Measurements from ENCODE around the gene NDUFAF2. TPM values are rescaled to one million over a fixed set of nuclear protein-coding genes. Genes with fewer than 3 reads are reported as not detected.

Gene NDUFAF2
- polyA plus RNA-seq, 1 experiment, result 42.0 TPM

DNA sequence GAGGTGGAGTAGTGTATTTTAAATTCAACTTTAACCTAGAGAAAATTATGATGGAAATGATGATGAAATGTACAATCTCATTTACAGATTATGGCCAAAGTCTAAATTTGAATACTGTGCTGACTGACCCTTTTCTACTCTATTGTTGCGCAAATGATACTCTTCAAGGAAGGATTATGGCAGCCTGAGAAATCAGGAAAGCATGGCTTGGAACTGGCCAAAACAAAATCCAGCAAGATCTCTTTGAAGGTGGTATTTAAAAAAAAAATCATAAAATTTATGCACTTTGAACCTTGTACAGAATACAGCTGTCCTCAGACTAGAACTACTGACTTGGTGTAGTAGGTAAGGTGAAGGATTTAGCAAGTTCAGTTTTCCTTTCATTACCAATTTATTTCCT is 105.3 kb downstream of the NDUFAF2 start:
- H3K9me3 ChIP-seq (ENCODE audit: control insufficient read depth, insufficient read depth, low read length), result no peaks in the 10 kb centered on the region
- TF ChIP-seq, protein P1, sequence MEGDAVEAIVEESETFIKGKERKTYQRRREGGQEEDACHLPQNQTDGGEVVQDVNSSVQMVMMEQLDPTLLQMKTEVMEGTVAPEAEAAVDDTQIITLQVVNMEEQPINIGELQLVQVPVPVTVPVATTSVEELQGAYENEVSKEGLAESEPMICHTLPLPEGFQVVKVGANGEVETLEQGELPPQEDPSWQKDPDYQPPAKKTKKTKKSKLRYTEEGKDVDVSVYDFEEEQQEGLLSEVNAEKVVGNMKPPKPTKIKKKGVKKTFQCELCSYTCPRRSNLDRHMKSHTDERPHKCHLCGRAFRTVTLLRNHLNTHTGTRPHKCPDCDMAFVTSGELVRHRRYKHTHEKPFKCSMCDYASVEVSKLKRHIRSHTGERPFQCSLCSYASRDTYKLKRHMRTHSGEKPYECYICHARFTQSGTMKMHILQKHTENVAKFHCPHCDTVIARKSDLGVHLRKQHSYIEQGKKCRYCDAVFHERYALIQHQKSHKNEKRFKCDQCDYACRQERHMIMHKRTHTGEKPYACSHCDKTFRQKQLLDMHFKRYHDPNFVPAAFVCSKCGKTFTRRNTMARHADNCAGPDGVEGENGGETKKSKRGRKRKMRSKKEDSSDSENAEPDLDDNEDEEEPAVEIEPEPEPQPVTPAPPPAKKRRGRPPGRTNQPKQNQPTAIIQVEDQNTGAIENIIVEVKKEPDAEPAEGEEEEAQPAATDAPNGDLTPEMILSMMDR (IDR thresholded peaks at IDR 0.05; ENCODE audit: low read depth, low read length), result no peak
- DNase-seq (ENCODE audit: low read depth, low spot score), result no peak
- no peaks in the 10 kb centered on the region for H3K27me3 ChIP-seq (ENCODE audit: control insufficient read depth, insufficient read depth, low read length)
- ChIA-PET CTCF (interaction anchor here (1.0 kb wide), 1 partner anchor 350 kb away, joined by 4 read pairs; the partner anchor contains the start of gene DEPDC1B), POLR2A (no interaction called here)
- H3K27ac ChIP-seq (ENCODE audit: low read depth, low read length), result no peak overlapping the region
- no peak overlapping the region for H3K4me3 ChIP-seq (ENCODE audit: low read depth, low read length)

DNA sequence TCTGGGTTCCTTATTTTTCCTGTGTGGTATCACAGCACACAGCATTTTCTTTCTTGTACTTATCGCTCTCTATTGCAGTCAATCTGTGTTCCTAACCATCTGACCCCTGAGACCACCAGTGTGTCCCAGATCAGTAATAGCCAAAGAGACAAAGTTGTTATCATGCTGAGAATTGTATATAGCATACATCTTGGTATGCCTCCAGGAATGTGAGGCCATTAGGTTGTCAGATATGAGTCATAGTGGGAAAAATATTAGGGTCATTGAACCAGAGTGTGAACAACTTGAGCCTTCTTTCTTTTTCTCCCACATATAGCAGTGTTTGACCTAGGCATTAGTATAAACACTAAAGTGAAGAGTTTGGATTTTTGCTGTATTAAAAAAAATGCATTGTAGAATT is 106.3 kb downstream of the NDUFAF2 start:
- Histone ChIP-seq H3K27ac (ENCODE audit: low read depth, low read length) (no peak overlapping the region), H3K27me3 (ENCODE audit: control insufficient read depth, insufficient read depth, low read length) (no peaks in the 10 kb centered on the region), H3K4me3 (ENCODE audit: low read depth, low read length) (no peak overlapping the region), H3K9me3 (ENCODE audit: control insufficient read depth, insufficient read depth, low read length) (no peaks in the 10 kb centered on the region)
- POLR2A ChIA-PET, result no interaction called here
- CTCF ChIA-PET, result interaction anchor here (1.0 kb wide), 1 partner anchor 351 kb away, joined by 4 read pairs; the partner anchor contains the start of gene DEPDC1B
- TF ChIP-seq, protein P1 (IDR thresholded peaks at IDR 0.05; ENCODE audit: low read depth, low read length), result no peak
- DNase-seq (ENCODE audit: low read depth, low spot score), result peak; percentile 16

DNA sequence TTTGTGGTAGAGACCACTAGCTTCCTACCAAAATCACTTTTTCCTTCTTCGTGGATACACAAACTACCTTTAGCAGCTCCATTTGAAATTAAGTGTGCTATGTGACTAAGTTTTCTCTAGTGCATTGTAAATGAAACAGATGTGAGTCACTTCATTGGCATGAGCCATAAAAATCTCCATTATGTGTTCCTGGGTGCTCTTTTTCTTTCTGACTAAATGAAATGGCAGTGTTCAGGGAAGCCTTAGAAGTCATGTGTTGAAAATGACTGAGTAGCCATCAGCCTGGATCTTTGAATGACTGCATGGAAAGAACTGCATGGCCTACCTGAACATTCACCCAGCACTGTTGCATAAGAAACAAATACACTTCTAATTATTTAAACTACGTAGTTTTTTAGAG is 107.9 kb downstream of the NDUFAF2 start:
- peak; percentile 44 for DNase-seq (ENCODE audit: low read depth, low spot score)
- ChIA-PET POLR2A (no interaction called here), CTCF (interaction anchor here (0.6 to 6.4 kb wide), 5 partner anchors 44 to 1091 kb away, joined by 3 to 47 read pairs (median 5); partner anchors contain the start of gene DEPDC1B)
- TF ChIP-seq, protein P1 (IDR thresholded peaks at IDR 0.05; ENCODE audit: low read depth, low read length), result no peak
- H3K27me3 ChIP-seq (ENCODE audit: control insufficient read depth, insufficient read depth, low read length), result no peaks in the 10 kb centered on the region
- no peaks in the 10 kb centered on the region for H3K9me3 ChIP-seq (ENCODE audit: control insufficient read depth, insufficient read depth, low read length)
- no peak overlapping the region for H3K27ac ChIP-seq (ENCODE audit: low read depth, low read length)
- H3K4me3 ChIP-seq (ENCODE audit: low read depth, low read length), result no peak overlapping the region

DNA sequence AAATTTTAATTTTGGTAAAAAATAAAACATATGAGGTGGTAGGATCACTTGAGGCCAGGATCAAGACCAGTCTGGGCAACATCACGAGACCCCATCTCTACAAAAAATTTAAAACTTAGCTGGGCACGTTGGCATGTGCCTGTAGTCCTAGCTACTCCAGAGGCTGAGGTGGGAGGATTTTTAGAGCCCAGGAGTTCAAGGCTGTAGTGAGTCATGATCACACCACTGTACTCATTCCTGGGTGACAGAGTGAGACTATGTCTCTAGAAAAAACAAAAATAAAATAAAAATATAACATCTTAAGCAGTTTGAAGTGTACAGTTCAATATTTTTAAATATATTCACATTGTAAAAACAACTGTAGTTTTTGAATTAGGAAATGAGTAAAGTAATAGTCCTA is 108.9 kb downstream of the NDUFAF2 start:
- no peak overlapping the region for H3K4me3 ChIP-seq (ENCODE audit: low read depth, low read length)
- no peaks in the 10 kb centered on the region for H3K9me3 ChIP-seq (ENCODE audit: control insufficient read depth, insufficient read depth, low read length)
- H3K27me3 ChIP-seq (ENCODE audit: control insufficient read depth, insufficient read depth, low read length), result no peaks in the 10 kb centered on the region
- ChIA-PET POLR2A (interaction anchor here (0.6 kb wide), 1 partner anchor 354 kb away, joined by 3 read pairs; no protein-coding TSS in a partner anchor), CTCF (interaction anchor here (1.0 to 6.4 kb wide), 6 partner anchors 10 to 1090 kb away, joined by 3 to 47 read pairs (median 4); no protein-coding TSS in a partner anchor)
- DNase-seq (ENCODE audit: low read depth, low spot score), result no peak
- TF ChIP-seq, protein P1 (IDR thresholded peaks at IDR 0.05; ENCODE audit: low read depth, low read length), result no peak
- no peak overlapping the region for H3K27ac ChIP-seq (ENCODE audit: low read depth, low read length)

DNA sequence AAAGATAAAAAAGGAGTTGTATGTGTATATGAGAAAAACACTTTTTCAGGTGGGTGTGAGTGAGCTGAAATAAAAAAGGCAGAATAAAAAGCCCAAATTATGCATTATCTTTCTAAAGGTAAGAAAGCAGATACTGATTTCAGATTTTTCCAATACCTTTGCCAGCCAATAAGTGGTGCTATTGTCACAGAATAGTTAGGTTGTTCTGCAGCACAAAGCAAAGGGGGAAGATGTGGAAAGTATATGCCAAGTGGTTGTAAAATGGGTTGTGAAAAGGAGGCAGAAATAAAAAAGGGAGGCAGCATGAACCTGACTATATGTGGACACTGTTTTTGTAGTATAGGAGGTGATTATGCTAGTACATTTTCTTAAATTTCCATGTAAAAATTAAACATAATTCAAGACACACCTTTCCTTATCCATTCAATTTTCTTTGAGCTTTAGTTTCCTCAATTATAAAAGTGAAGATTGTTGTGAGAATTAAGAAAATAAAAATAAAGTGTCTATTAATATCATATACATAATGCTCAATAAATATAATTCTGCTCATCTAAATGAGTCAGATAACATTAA is 110.5 kb downstream of the NDUFAF2 start:
- POLR2A ChIA-PET, result no interaction called here
- DNase-seq (ENCODE audit: low read depth, low spot score), result no peak
- CTCF ChIA-PET, result interaction anchor here (0.6 to 6.4 kb wide), 35 partner anchors 8 to 1254 kb away, joined by 3 to 47 read pairs (median 3); partner anchors contain the start of gene ZSWIM6
- Histone ChIP-seq H3K9me3 (ENCODE audit: control insufficient read depth, insufficient read depth, low read length) (no peaks in the 10 kb centered on the region), H3K27me3 (ENCODE audit: control insufficient read depth, insufficient read depth, low read length) (no peaks in the 10 kb centered on the region), H3K4me3 (ENCODE audit: low read depth, low read length) (no peak overlapping the region), H3K27ac (ENCODE audit: low read depth, low read length) (no peak overlapping the region)
- TF ChIP-seq, protein P1 (IDR thresholded peaks at IDR 0.05; ENCODE audit: low read depth, low read length), result peak; percentile 81

Data from AG04450 (cell line).